Upper lobe of left lung (tissue), 6 donors: ENCODE results near the gene EREG. TPM values are rescaled to one million over a fixed set of nuclear protein-coding genes. Genes with fewer than 3 reads are reported as not detected.

Experiments
- ATAC-seq, 2 donors: fragments of 200-7000 bp; cut with Tn5 transposase; one replicate each; pipeline ENCODE4 v1.9.1; 2022; ENCODE audit warnings: mild to moderate bottlenecking in 2 of 2, moderate library complexity in 2 of 2; ENCODE audit not compliant: low FRiP score in 2 of 2
- DNase-seq, 2 donors: peaks; one replicate each; pipeline ENCODE4 v3.0.0-alpha.2; 2019 to 2020
- H3K27ac ChIP-seq, 4 donors: fragments of 200-600 bp; sonication (generic); one replicate each; pipeline ENCODE4 v1.5.1; 2016 to 2019
- H3K27me3 ChIP-seq, 4 donors: fragments of 200-600 bp; sonication (generic); one replicate each; pipeline ENCODE4 v1.5.1; 2017 to 2019
- H3K36me3 ChIP-seq, 4 donors: fragments of 200-600 bp; sonication (generic); one replicate each; pipeline ENCODE4 v1.5.1; 2016 to 2019
- H3K4me1 ChIP-seq, 4 donors: fragments of 200-600 bp; sonication (generic); one replicate each; pipeline ENCODE4 v1.5.1; 2018 to 2019
- H3K4me3 ChIP-seq, 4 donors: fragments of 200-600 bp; sonication (generic); one replicate each; pipeline ENCODE4 v1.5.1; 2017 to 2019; ENCODE audit warnings: mild to moderate bottlenecking in 2 of 4, moderate library complexity in 1 of 4
- H3K9me3 ChIP-seq, 4 donors: fragments of 200-600 bp; sonication (generic); one replicate each; pipeline ENCODE4 v1.5.1; 2018 to 2019
- CTCF ChIP-seq, 6 experiments: fragments of 450-650 bp in 4 of 6; fragments of 200-600 bp in 2 of 6; sonication (generic) in 2 of 6; IDR thresholded peaks; one replicate each; pipeline ENCODE4 v1.5.1; 2016 to 2019; ENCODE audit warnings: antibody characterized with exemption in 6 of 6
- EP300 ChIP-seq, 4 donors: sonication (generic); formaldehyde crosslinking; IDR thresholded peaks; one replicate each; pipeline ENCODE4 v1.5.1; 2017; ENCODE audit warnings: antibody characterized with exemption in 4 of 4, control low read depth in 2 of 4
- POLR2A ChIP-seq, 4 donors: fragments of 450-650 bp; IDR thresholded peaks; one replicate each; pipeline ENCODE4 v1.5.1; 2016 to 2017; ENCODE audit warnings: antibody characterized with exemption in 4 of 4, mild to moderate bottlenecking in 2 of 4
- POLR2AphosphoS5 ChIP-seq, 2 donors: sonication (generic); formaldehyde crosslinking; IDR thresholded peaks; one replicate each; pipeline ENCODE4 v1.5.1; 2017; ENCODE audit warnings: antibody characterized with exemption in 2 of 2
- WGBS, 2 donors: methylation state at CpG; one replicate each; pipeline ENCODE4 v1.1.5; 2017 to 2018; 5-methylcytosine and 5-hydroxymethylcytosine counted together
- total RNA-seq, 6 donors: library from RNA; depleted of rRNA in 4 of 6; stranded (reverse); fragments of >200 nt in 4 of 6; gene quantifications; one replicate each; pipeline versions ENCODE4 v1.1.0 to v1.2.1, GENCODE V29; 2016 to 2021
- donor health status: DM: no; HTN: no; CAD: no; lungs with moderate emphysema.
- donor health status: DM: no; HTN: yes; CAD: no; lungs with severe emphysema.

EREG gene
- total RNA-seq, 6 donors from 2014 or later: 0.94 to 3.7 (median 1.1) TPM

- 51 to 60% methylated on average over 3 of the region's 3 CpGs for WGBS, 2 donors
- H3K4me3 ChIP-seq: no peak overlapping the region
- ATAC-seq (no peak), DNase-seq (no peak)
- TF ChIP-seq POLR2A (IDR thresholded peaks at IDR 0.05): no peak
- no peak for TF ChIP-seq CTCF (IDR thresholded peaks at IDR 0.05)
- TF ChIP-seq POLR2AphosphoS5 (IDR thresholded peaks at IDR 0.05): no peak
- no peak for TF ChIP-seq EP300 (IDR thresholded peaks at IDR 0.05)
- no peaks in the 10 kb centered on the region for H3K27me3 ChIP-seq
- no peaks in the 10 kb centered on the region for H3K9me3 ChIP-seq
- no peaks in the 10 kb centered on the region for H3K4me1 ChIP-seq
- no peak overlapping the region for H3K27ac ChIP-seq
- H3K36me3 ChIP-seq: no peaks in the 10 kb centered on the region
Observed at GRCh38 chr4:74324262-74324661, 40.7 kb upstream of the EREG start.

- Histone ChIP-seq H3K4me3 (no peak overlapping the region), H3K36me3 (no peaks in the 10 kb centered on the region), H3K27me3 (no peaks in the 10 kb centered on the region), H3K4me1 (no peaks in the 10 kb centered on the region), H3K9me3 (no peaks in the 10 kb centered on the region), H3K27ac (no peak overlapping the region)
- DNase-seq (no peak), ATAC-seq (no peak)
- TF ChIP-seq POLR2AphosphoS5 (IDR thresholded peaks at IDR 0.05): no peak
- no peak for TF ChIP-seq EP300 (IDR thresholded peaks at IDR 0.05)
- TF ChIP-seq CTCF (IDR thresholded peaks at IDR 0.05): no peak
- whole genome bisulfite sequencing, 2 donors: 74 to 75% methylated on average over 2 of the region's 2 CpGs
Observed at GRCh38 chr4:74325886-74326285, 39.1 kb upstream of the EREG start.

GRCh38 chr4:74327762-74328161, 37.2 kb upstream of the EREG start:
- DNase-seq (no peak), ATAC-seq (no peak)
- 37 to 44% methylated on average over 3 of the region's 3 CpGs for WGBS, 2 donors
- Histone ChIP-seq H3K36me3 (no peaks in the 10 kb centered on the region), H3K9me3 (no peaks in the 10 kb centered on the region), H3K27ac (no peak overlapping the region), H3K4me3 (no peak overlapping the region), H3K27me3 (no peaks in the 10 kb centered on the region), H3K4me1 (no peaks in the 10 kb centered on the region)
- TF ChIP-seq POLR2A (IDR thresholded peaks at IDR 0.05) (no peak), EP300 (IDR thresholded peaks at IDR 0.05) (no peak), CTCF (IDR thresholded peaks at IDR 0.05) (no peak), POLR2AphosphoS5 (IDR thresholded peaks at IDR 0.05) (no peak)

- Histone ChIP-seq H3K36me3 (no peaks in the 10 kb centered on the region), H3K9me3 (no peaks in the 10 kb centered on the region), H3K4me1 (no peaks in the 10 kb centered on the region), H3K27me3 (no peaks in the 10 kb centered on the region), H3K27ac (no peak overlapping the region), H3K4me3 (no peak overlapping the region)
- no peak for DNase-seq
- ATAC-seq: no peak
- no peak for TF ChIP-seq CTCF (IDR thresholded peaks at IDR 0.05)
- WGBS, 2 donors: 81 to 87% methylated on average over 1 of the region's 1 CpG
Observed at GRCh38 chr4:74328501-74328900, 36.4 kb upstream of the EREG start.

- TF ChIP-seq POLR2AphosphoS5 (IDR thresholded peaks at IDR 0.05): no peak
- no peak for TF ChIP-seq CTCF (IDR thresholded peaks at IDR 0.05)
- no peaks in the 10 kb centered on the region for H3K27me3 ChIP-seq
- no peak overlapping the region for H3K4me3 ChIP-seq
- no peaks in the 10 kb centered on the region for H3K36me3 ChIP-seq
- no peaks in the 10 kb centered on the region for H3K4me1 ChIP-seq
- no peaks in the 10 kb centered on the region for H3K9me3 ChIP-seq
- H3K27ac ChIP-seq: no peak overlapping the region
- ATAC-seq (no peak), DNase-seq (no peak)
Observed at GRCh38 chr4:74329307-74329706, 35.6 kb upstream of the EREG start.
